ENCODE results near the gene MRPS18A. TPM values are rescaled to one million over a fixed set of nuclear protein-coding genes. Genes with fewer than 3 reads are reported as not detected.

The MRPS18A gene
- total and polyA plus RNA-seq, 9 of the 15 experiments (the other 6 are each of a cell fraction or from before 2014, with no cell fraction given): 87.5 to 243 (median 125) TPM

DNA sequence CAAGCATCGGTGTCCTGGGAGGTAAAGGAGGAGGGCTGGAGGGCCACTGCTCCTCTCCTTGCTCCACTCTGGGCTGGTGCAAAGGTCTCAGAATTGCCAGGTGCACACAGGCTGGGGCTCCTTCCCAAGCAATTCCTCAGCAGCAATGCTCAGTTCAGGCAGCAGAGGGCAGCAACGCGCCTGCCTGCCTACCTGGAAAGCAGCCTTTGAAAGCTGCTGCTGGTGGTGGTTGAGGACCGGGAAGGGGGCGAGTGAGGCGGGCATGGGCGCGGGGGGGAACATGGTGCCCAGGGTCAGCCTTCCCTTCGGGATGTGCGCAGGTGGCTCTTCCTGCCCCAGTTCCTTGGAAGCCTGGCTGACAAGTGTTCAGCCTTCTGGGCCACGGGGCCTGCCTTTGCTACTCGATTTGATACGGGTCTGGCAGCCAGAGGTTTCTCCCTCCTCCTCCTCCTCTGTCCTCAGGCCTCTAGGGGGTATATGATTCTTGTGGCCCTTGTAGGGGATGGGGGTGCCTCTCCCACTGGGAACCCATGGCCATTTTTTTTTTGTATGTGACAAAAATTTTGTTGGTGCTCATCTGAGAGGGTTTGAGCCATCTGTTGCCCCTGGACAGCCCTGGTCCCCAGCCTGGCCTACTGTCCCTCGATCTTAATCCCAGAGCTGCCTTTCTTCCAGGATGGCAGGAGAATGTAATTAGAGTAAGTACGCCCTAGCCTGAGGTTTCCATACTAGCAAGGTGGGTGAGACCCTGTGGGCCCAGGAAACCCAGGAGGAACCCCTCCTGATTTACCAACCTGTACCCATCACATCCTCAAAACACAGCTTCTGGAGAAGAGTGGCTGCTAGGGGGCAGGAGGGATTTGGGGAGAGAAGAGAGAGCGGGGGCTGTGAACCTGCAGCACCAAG lies 20.1 kb downstream of the MRPS18A start (continued):
- TF ChIP-seq, protein P1, sequence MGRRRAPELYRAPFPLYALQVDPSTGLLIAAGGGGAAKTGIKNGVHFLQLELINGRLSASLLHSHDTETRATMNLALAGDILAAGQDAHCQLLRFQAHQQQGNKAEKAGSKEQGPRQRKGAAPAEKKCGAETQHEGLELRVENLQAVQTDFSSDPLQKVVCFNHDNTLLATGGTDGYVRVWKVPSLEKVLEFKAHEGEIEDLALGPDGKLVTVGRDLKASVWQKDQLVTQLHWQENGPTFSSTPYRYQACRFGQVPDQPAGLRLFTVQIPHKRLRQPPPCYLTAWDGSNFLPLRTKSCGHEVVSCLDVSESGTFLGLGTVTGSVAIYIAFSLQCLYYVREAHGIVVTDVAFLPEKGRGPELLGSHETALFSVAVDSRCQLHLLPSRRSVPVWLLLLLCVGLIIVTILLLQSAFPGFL (CRISPR knock-in tag; IDR thresholded peaks at IDR 0.05): no peak
- TF ChIP-seq, protein P2, sequence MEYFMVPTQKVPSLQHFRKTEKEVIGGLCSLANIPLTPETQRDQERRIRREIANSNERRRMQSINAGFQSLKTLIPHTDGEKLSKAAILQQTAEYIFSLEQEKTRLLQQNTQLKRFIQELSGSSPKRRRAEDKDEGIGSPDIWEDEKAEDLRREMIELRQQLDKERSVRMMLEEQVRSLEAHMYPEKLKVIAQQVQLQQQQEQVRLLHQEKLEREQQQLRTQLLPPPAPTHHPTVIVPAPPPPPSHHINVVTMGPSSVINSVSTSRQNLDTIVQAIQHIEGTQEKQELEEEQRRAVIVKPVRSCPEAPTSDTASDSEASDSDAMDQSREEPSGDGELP (CRISPR knock-in tag; IDR thresholded peaks at IDR 0.05; ENCODE audit: borderline replicate concordance): peak; percentile 77; the same call in 1 of the 2 replicates
- no peak for TF ChIP-seq ASH1L (IDR thresholded peaks at IDR 0.05; ENCODE audit: borderline replicate concordance, low read depth, partially characterized antibody)
- no peak for TF ChIP-seq HSF4 (CRISPR knock-in tag; IDR thresholded peaks at IDR 0.05; ENCODE audit: borderline replicate concordance)
- no peak for TF ChIP-seq MAFK (IDR thresholded peaks at IDR 0.05; ENCODE audit: low read length)
- no peak for TF ChIP-seq TSC22D4 (tag; IDR thresholded peaks at IDR 0.05)
- no peak for TF ChIP-seq JUN (IDR thresholded peaks at IDR 0.05; ENCODE audit: borderline replicate concordance, low read depth, low read length)
- TF ChIP-seq JUN (CRISPR knock-in tag; IDR thresholded peaks at IDR 0.05; ENCODE audit: borderline replicate concordance): no peak
- TF ChIP-seq, protein P3, sequence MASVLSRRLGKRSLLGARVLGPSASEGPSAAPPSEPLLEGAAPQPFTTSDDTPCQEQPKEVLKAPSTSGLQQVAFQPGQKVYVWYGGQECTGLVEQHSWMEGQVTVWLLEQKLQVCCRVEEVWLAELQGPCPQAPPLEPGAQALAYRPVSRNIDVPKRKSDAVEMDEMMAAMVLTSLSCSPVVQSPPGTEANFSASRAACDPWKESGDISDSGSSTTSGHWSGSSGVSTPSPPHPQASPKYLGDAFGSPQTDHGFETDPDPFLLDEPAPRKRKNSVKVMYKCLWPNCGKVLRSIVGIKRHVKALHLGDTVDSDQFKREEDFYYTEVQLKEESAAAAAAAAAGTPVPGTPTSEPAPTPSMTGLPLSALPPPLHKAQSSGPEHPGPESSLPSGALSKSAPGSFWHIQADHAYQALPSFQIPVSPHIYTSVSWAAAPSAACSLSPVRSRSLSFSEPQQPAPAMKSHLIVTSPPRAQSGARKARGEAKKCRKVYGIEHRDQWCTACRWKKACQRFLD (CRISPR knock-in tag; IDR thresholded peaks at IDR 0.05): no peak
- no peak for TF ChIP-seq SAP30 (IDR thresholded peaks at IDR 0.05; ENCODE audit: borderline replicate concordance, insufficient read depth, low read depth, low read length, poor library complexity, severe bottlenecking)
- TF ChIP-seq ZNF133 (CRISPR knock-in tag; IDR thresholded peaks at IDR 0.05): no peak
- TF ChIP-seq JUND (IDR thresholded peaks at IDR 0.05; ENCODE audit: borderline replicate concordance, low read depth, low read length): peak; percentile 30; the same call in 1 of the 2 replicates
- TF ChIP-seq JUND (tag; IDR thresholded peaks at IDR 0.05; ENCODE audit: borderline replicate concordance, low read depth, low read length): no peak; the same call in 2 of the 3 replicates
- no peak for TF ChIP-seq TEAD2 (tag; IDR thresholded peaks at IDR 0.05)
- TF ChIP-seq ELF4 (CRISPR knock-in tag; IDR thresholded peaks at IDR 0.05): peak; percentile 82; the same call in 1 of the 2 replicates
- TF ChIP-seq SREBF2 (CRISPR knock-in tag; IDR thresholded peaks at IDR 0.05): no peak
- no peak for TF ChIP-seq MEF2D (tag; conservative IDR thresholded peaks at IDR 0.05; ENCODE audit: low read depth)
- TF ChIP-seq, protein P4, sequence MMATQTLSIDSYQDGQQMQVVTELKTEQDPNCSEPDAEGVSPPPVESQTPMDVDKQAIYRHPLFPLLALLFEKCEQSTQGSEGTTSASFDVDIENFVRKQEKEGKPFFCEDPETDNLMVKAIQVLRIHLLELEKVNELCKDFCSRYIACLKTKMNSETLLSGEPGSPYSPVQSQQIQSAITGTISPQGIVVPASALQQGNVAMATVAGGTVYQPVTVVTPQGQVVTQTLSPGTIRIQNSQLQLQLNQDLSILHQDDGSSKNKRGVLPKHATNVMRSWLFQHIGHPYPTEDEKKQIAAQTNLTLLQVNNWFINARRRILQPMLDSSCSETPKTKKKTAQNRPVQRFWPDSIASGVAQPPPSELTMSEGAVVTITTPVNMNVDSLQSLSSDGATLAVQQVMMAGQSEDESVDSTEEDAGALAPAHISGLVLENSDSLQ (IDR thresholded peaks at IDR 0.05): no peak
- TF ChIP-seq, protein P5, sequence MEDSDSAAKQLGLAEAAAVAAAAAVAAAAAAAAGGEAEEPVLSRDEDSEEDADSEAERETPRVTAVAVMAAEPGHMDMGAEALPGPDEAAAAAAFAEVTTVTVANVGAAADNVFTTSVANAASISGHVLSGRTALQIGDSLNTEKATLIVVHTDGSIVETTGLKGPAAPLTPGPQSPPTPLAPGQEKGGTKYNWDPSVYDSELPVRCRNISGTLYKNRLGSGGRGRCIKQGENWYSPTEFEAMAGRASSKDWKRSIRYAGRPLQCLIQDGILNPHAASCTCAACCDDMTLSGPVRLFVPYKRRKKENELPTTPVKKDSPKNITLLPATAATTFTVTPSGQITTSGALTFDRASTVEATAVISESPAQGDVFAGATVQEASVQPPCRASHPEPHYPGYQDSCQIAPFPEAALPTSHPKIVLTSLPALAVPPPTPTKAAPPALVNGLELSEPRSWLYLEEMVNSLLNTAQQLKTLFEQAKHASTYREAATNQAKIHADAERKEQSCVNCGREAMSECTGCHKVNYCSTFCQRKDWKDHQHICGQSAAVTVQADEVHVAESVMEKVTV (CRISPR knock-in tag; IDR thresholded peaks at IDR 0.05): peak; percentile 91
